ENCODE data around the gene ASCC2.
"Not testable (repeated sequence)": the region's sequence is repeated elsewhere in the genome, so short reads cannot be mapped to it uniquely, and the experiment has no call there.

The ASCC2 gene

DNA sequence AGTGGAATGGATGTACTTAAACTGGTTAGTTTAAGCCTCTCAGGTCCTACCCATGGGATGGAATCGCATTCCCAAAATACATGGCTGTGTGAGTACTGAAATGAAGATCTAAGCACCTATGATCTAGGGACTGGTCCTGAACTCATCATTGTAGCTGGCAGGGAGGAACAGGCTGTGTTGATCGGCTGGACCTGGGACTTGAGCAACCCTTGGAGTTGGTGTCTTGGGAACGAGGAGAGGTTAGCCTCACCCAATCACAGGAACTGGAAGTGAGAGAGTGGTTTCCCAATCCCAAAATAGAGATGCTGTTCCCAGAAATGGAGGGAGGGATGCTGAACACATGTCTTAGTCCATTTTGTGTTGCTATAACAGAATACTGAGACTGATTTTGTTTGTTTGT is 16.4 kb upstream of the ASCC2 start:
- no peak for DNase-seq

DNA sequence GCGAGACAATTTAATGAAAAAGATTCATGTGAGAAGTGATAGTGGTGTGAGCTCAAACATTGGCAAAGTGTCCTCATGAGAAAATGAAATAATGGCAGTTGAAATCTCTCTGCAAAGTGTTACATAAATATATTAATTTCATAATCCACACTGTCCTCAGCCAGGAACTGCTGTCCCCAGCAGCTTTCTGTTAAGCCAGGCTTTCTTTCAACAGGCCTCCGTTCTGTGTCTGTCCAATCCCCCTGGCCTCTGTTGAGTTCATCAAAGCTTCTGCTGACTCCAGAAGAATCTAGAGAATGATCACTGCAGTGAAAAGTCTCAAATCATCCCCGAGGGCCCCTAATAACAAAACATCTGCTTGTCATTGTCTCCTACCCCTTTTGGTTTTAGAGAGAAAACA is 10.0 kb upstream of the ASCC2 start:
- DNase-seq = peak; percentile 37

DNA sequence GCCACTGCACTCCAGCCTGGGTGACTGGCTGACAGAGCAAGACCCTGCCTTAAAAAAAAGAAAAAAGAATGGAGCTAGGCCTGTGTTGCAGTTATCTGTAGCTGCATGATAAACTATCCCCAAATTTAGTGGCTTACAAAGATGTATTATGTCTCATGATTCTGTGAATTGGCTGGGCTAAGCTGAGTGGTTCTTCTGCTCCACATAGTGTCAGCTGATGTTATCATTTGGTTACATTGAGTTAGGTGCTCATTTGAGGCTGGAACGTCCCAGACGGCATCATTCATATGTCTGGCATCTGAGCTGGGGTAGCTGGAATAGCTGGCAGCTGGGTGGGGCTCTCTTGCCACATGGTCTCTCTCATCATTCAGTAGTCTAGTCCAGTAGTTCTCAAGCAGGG is 8.2 kb upstream of the ASCC2 start:
- DNase-seq = no peak

DNA sequence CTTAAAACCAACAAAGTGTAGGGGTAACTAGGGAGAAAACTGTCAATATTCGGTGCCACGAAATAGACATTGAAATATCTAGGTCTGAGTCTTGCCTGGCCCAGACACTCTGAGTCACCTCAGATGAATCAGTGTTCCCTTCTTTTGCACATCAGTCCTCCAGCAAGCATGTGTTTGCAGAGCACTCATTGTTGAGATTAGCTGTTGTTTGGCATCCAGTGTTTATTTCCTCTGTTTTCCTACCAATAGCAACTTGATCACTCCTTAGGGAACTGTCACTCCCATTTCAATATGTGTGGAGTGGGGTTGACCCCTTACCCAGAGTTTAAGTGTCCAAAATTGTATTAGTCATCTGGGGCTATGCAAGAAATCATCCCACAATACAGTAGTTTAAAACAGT is 4.7 kb upstream of the ASCC2 start:
- no peak for DNase-seq

DNA sequence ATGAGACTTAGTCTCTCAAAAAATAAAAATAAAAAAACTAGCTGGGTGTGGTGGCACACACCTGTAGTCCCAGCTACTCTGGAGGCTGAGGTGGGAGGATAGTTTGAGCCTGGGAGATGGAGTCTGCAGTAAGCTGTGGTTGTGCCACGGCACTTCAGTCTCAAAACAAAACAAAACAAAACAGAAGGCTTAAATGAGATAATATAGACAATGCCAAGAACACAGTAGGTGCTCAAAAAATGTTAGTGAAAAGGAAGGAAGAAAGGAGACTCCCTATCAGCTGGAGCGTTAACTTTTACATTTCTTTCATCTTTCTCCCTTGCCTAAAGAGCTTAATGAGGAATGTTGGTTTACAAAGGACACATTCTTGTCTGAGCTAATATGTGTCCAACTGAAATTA is 4.1 kb upstream of the ASCC2 start:
- no peak for DNase-seq

DNA sequence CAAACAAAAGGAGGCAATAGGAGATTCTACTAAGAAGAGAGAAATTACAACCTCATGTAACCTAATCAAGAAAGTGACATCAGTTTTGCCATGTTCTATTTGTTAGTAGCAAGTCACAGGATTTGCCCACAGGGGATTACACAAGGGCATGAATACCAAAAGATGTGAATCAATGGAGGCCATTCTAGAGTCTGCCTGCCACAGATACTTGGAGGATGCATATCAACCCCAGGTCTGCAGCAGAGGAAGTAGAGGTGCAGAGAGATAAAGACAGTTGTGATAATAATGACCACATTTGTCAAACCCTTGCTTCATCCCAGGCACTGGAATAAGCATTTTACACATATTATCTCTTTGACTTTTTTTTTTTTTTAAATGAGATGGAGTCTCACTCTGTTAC is 2.4 kb upstream of the ASCC2 start:
- peak; percentile 96 for DNase-seq

DNA sequence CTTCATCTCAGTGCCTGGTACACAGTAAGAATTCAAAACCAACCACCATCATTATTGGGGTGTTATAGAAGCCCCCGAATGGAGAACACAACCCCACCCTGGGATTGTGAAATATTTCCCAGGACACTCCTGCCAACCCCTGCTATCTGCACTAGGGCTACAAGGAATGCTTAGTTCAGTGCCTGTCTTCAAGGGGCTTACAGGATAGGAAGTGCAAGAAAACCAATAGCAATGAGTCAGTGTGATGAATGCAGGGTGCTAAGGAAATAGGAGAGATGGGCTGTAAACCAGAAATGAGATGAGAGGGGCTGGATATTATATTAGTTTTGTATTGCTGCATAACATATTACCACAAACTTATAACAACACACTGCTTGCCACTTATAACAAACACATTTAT is 965 bp upstream of the ASCC2 start:
- DNase-seq = no peak

DNA sequence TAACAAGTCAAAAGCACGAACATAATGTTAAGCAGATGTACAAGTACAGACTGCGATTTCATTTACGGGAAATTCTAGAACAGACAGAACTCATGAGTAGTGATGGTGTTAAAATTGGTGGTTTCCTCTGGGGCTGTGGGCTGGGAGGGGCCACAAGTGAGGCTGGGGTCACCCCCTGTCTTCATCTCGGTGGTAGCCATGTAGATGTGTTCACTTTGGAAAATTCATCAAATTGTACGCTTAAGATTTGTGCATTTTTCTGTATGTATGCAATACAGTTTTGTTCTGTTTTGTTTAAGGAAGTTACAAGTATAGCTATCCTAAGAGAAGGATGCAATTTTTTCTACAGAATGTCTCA is 504 bp upstream of the ASCC2 start:
- DNase-seq = no peak

DNA sequence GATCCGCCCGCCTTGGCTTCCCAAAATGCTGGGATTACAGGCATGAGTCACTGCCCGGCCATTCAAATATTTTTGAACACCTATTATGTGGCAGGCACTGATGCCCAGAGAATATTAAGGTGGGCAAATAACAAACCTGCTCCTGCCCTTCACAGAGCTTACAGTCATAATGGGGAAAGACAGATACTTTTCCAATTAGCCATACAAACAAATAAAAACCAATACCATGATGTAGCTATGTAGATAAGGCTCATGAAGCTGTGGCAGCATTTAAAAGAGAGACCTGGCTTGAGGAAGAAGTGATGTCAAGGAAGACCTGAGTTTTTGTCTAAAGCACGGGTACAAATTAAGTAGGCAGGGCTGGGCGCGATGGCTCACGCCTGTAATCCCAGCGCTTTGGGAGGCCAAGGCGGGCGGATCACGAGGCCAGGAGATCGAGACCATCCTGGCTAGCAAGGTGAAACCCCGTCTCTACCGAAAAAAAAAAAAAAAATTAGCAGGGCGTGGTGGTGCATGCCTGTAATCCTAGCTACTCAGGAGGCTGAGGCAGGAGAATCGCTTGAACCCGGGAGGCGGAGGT is 1.2 kb downstream of the ASCC2 start:
- DNase-seq = not testable (repeated sequence)

DNA sequence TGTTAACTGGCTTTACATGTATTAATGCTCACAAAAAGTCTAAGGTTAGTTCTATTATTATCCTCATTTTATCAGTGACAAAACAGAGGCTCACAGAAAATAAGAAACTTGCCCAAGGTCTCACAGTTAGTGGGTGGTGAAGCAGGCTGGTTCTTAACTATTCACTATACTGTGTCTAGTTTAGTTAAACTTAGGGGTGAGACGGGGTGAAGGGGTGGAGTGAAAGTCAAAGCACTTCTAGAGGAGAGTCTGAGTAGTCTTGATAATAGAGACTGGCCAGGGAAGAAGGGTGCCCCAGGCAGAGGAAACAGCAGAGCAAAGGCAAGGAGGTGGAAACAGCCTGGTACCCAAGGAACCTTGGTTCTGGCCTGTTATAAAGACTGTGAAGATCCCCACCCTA is 4.0 kb downstream of the ASCC2 start:
- DNase-seq = peak; percentile 68

DNA sequence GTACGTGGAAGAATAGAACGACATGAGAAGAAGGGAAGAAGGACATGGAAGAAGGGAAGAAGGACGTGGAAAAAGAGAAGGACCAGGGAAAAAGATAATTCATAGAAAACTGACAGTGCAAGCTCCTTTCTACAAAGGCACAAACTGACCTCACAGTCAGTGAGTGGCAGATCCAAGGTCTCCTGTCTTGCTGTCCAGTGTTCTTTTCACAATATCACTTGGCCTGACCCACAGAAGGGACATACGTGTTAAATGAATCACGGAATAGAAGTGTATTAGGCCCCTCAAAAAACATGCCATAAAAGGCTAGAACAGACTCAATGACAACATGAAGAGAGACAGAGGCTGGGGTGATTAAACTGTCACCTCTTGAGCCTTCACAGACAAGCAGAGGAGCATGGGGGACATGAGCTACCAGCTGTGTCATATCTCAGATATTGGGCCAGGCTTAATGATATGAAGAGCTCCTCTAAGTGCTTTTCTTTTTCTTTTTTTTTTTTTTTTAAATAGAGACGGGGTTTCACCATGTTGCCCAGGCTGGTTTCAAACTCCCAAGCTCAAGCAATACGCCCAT is 4.6 kb downstream of the ASCC2 start:
- DNase-seq = no peak

DNA sequence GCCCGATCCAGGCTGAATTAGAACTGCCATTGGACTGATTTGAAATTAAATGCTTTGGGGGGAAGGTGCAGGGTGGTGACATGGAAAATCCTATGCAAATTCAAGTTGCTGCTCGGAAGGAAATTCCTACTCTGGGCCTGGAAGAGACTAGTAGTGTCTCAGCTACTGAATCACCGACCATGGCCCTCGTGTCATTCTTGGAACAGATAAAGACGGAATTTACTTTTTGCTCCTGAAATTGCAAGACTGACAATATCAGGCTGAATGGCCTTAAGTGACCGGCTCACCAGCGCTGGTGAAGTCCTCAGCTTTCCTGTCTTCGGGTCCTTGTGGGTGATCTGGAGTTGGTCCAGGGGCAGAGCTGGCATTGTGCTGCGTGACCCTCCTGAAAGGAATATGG is 6.1 kb downstream of the ASCC2 start:
- no peak for DNase-seq

DNA sequence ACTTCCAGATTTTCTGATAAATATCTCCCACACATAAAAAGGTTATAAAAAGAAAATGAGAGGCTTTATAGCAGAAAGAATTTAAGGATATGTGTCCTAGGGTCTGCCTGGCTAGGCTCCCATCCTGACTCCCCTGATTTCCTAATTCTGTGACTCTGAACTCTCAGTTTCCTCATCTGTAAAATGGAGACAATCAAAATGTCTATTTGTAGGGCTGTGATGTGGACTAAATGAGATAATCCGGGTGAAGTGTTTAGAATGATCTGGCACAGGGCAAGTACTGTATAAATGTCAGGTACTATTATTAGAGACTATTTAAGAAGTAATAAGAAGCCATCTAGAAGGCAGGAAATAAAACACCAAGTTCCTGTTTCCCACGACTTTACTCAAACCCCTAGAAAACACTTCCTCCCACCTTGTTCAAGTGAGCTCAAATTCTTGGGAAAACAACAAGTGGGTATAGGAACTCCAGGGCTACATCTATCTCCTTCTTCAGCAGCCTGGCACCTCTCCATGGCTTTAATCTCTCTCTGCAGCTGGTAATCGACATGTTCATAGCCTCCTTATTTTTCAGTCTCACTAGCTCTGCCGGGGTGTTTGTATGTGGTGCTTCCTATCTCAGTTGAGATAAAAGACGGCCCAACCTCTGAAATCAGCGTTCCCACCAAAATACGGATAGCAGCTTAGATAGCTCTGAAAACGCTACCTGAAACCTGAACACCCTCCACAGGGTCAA is 6.7 kb downstream of the ASCC2 start:
- peak; percentile 74 for DNase-seq

DNA sequence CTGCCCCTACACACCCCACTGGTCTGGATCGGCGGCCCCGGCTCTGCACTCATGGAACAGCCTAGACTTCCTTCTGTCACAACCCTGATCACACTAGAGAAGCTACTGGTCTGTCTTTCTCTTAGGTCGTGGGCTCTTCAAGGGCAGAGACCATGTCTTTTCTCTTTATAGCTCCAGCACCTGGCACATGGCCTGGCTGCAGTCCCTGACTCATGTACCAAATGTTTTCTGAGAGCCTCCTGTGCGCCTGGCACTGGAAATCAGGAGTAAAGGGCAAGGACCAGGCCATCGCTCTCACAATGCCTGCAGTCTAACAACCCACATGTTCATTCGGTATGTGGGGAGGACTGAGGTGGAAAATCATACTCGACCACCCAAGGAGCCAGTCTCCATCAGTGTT is 7.5 kb downstream of the ASCC2 start:
- DNase-seq = no peak

DNA sequence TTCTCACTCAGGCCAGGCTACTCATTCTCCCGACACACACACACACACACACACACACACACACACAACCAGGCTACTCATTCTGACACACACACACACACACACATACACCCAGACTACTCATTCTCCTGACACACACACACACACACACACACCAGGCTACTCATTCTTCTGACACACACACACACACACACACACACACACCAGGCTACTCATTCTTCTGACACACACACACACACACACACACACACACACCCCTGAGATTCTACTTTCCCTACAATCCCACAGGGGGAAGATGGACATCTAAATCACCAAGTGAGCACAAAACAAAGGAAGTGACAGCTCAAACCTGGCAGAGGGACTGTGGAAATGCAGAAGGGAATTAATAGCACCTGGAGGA is 10.3 kb downstream of the ASCC2 start:
- not testable (repeated sequence) for DNase-seq

DNA sequence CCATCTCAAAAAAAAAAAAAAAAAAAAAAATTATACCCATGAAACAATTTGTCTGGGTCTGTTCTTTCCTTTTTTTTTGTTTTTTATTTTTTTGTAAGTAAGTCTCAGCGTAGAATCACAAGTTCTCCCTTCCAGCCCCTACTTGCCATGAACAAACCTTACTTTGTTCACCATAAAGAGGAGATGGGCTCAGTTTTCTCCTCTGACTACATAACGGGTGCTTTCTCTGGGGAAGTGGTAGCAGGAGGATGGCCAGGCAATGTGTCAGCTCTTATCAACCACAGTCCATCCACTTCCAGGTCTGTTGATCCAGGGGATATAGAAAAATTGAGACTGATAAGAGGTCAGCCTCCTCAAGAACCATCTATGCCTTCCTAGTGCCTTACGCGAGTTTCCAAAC is 11.0 kb downstream of the ASCC2 start:
- peak; percentile 29 for DNase-seq

DNA sequence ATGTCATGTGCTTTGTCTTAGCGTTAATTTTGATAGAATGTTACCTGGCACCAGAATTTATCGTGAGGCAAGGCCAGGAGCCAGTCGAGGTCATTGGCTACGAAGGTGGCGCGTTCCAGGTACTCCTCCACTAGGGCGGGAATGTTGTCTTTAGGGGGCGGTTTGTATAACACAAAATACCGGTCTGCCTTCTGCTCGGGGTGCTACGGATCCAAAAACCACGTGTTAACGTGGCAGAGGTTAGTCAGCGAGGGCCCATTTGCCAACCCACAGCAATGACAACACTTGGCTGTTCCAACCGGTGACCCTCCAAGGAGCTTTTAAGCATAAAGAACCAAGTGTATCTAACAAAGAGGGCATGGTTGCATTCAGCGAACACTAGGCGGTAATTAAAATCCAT is 12.5 kb downstream of the ASCC2 start:
- DNase-seq = no peak

DNA sequence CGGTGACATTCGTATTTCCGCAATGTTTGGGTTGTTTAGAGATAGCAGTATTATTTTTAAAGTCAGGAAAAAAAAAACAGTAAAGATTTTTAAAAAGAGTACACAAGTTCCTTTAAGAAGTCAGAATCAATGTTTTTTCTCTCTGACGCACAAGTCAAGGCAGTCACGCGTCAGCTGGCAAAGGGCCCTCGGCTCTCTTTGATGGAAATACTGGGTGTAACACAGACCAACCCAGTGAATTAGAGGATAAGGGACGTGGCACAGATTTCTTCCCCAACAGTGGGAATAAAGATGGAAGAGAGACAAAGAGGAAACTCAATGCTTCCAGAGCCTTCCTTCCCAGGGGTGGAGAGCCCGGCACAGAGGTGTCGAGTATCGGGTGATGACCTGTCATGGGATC is 13.4 kb downstream of the ASCC2 start:
- DNase-seq = no peak

DNA sequence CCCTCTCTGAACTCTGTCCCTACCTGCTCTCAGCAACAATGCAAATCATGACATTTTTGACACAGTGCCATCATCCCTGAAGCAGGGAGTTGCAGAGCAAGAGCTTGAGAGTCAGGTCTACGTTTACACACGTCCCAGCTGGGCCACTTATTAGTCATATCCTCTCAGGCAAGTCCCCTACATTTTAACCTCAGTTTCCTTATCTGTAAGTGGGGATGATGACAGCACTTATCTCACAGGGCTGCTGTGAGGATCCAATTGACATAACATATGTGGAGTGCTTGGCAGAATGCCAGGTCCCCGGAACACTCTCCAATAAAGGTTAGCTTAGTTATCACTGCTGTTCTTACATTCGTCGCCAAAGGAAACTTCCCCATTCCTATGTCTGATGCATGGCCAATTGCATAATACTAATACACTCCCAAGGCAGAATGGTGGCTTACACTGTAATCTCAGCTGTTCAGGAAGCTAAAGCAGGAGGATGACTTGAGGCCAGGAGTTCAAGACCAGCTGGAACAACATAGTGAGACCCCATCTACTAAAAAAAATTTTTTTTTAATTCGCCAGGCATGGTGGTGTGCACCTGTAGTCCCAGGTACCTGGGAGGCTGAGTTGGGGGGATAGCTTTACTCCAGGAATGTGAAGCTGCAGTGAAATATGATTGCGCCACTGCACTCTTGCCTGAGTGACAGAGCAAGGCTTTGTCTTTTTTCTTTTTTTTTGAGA is 16.6 kb downstream of the ASCC2 start:
- DNase-seq = peak; percentile 98

DNA sequence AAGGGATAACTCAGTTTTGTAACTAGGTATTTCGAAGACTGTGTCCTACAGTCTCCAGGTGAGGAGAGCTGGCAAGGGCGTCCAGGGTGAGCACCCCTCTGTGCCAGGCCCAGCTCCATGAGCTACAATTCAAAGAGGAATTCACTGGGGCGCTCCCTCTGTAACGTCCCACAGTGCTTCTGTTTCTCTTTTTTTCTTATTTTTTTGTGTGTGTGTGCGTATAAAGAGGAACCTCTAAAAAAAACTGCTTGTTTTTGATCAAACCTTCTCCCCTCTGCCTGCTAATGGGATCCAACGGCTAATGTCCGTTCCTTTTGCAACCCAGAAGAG is 17.1 kb downstream of the ASCC2 start:
- DNase-seq = no peak

DNA sequence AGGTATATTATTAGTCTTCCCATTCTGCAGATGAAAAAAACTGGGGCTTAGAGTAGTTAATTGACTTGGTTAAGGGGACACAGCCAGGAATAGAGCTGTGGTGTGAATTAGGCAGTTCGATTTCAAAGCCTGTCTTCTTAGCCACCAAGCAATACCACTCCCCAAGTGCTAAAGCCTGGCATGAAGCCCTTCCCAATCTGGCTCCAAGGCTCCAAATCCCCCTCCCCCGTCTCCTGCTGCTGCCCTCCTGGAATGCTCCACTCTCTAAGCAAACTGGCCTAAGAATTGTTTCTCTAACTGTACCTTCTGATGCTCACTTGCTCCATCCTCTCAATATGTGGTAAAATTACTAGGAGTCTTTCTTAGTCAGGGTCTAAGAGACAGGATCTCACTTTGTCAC is 18.6 kb downstream of the ASCC2 start:
- DNase-seq = no peak

DNA sequence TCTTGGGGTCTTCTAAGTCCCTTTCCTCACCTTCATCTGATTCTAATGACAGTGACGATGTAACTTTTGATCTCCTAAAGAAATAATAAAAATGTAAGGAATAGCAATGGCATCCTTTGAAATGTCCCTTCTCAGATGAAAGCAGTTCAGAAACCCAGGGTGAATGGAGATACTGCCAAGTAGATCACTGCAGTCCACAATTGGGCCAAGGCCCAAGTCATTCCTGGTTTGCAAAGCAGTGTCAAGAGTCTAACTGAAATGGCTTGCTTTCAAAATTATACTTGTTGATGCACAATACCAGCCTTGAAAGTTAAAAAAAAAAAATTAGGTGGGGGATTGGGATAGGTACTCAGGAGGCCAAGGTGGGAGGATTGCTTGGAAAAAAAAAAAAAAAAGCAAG is 20.4 kb downstream of the ASCC2 start:
- no peak for DNase-seq

DNA sequence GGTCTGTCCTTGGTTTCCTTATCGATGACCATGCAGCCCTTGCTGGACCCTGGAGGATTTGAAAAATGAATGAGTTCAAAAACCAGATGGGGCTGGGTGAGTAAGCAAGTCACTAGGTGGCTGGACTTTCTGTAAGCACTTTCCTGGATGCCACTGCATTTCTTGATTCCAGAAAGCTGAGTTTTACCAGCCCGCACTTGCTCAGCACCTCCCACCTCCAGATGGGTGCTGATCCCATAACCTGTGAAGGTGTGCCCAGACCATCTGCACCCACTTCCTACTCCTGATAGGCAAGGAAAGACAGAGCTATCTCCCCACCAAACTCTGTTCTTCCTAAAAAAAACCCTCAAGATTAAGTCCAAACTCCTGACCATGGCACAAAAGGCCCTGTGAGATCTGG is 21.1 kb downstream of the ASCC2 start:
- no peak for DNase-seq

DNA sequence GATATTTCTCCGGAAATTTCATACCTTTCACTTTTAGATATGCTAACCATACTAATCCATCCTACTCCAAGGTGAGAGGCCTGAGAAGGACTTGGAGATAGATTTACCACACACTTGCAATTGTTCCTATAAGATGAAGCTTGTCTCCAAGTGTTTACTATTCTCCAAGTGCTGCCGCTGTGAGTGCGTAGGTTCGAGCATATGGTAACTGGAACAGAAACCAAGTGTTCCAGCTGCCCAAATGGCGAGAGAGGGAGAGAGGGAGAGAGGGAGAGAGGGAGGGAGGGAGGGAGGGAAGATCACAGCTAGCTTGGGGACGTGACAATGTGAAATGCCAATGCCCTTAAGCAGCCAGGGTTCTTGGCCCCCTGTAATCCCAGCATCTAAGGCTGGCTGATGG is 21.5 kb downstream of the ASCC2 start:
- no peak for DNase-seq

All from hematopoietic multipotent progenitor cell treated with erythropoietin and hydrocortisone succinate and interleukin-3 and kit ligand, for 4 days (in vitro differentiated cells).